IMR-90 (cell line): Measurements from ENCODE around the gene ISM1. TPM values are rescaled to one million over a fixed set of nuclear protein-coding genes. Genes with fewer than 3 reads are reported as not detected.

Experiments
- ATAC-seq: fragments of 200-7000 bp; cut with Tn5 transposase; 2 replicates; pipeline ENCODE4 v1.9.1; 2020; ENCODE audit warnings: low read depth, mild to moderate bottlenecking, moderate library complexity
- BruUV-seq: library from RNA; stranded (reverse); fragments of 400-500 nt; replicated peaks from 2 replicates; lab custom pipeline; 2021; lab: Mats Ljungman, UMichigan
- CTCF ChIA-PET: fragments of 300-600 bp; formaldehyde crosslinking; extraction: SDS; loops from one replicate; lab custom pipeline; 2021; ENCODE audit warnings: antibody characterized with exemption; lab: Yijun Ruan, JAX
- POLR2A ChIA-PET: fragments of 300-600 bp; sonication (Branson Sonifier 250); formaldehyde crosslinking; loops from one replicate; lab custom pipeline; 2022; ENCODE audit warnings: antibody characterized with exemption; ENCODE audit not compliant: unreplicated experiment; lab: Charles Lee
- DNase-seq: peaks from one replicate; pipeline ENCODE4 v3.0.0; 2013
- H2AFZ ChIP-seq: replicated peaks from 2 replicates; pipeline ENCODE3; 2013; ENCODE audit warnings: low read length, mild to moderate bottlenecking; ENCODE audit not compliant: poor library complexity
- H2AK5ac ChIP-seq: 2 replicates; pipeline ENCODE4 v1.6.1; 2013; ENCODE audit warnings: low read depth, low read length, inconsistent platforms
- H2AK9ac ChIP-seq: replicated peaks from 2 replicates; pipeline ENCODE3; 2013; ENCODE audit warnings: mild to moderate bottlenecking, low read depth, low read length, moderate library complexity; ENCODE audit not compliant: poor library complexity
- H2BK120ac ChIP-seq: 2 replicates; pipeline ENCODE4 v1.6.1; 2013; ENCODE audit warnings: low read depth, low read length, inconsistent platforms
- H2BK15ac ChIP-seq: 3 replicates; pipeline ENCODE4 v1.6.1; 2013; ENCODE audit warnings: low read depth, low read length, inconsistent platforms
- H2BK20ac ChIP-seq: 2 replicates; pipeline ENCODE4 v1.6.1; 2013; ENCODE audit warnings: low read depth, mild to moderate bottlenecking, inconsistent platforms, low read length, moderate library complexity
- H2BK5ac ChIP-seq: 2 replicates; pipeline ENCODE4 v1.6.1; 2013; ENCODE audit warnings: mild to moderate bottlenecking, low read depth, low read length, inconsistent platforms; ENCODE audit not compliant: poor library complexity, severe bottlenecking
- H3K14ac ChIP-seq: replicated peaks from 2 replicates; pipeline ENCODE4 v1.6.1; 2013; ENCODE audit warnings: low read depth, low read length, inconsistent platforms
- H3K18ac ChIP-seq: 2 replicates; pipeline ENCODE4 v1.6.1; 2013; ENCODE audit warnings: low read depth, low read length, control low read depth
- H3K23ac ChIP-seq: 2 replicates; pipeline ENCODE4 v1.6.1; 2013; ENCODE audit warnings: low read depth, low read length, inconsistent platforms
- H3K27ac ChIP-seq: 2 replicates; pipeline ENCODE4 v1.5.1; 2013; ENCODE audit warnings: mild to moderate bottlenecking, control low read depth, low read length; ENCODE audit not compliant: insufficient read depth
- H3K27me3 ChIP-seq: 2 replicates; pipeline ENCODE4 v1.6.1; 2013; ENCODE audit warnings: low read length; ENCODE audit not compliant: control insufficient read depth, insufficient read depth
- H3K36me3 ChIP-seq: 2 replicates; pipeline ENCODE4 v1.6.1; 2013; ENCODE audit warnings: low read length, mixed read lengths; ENCODE audit not compliant: control insufficient read depth, insufficient read depth
- H3K4ac ChIP-seq: 2 replicates; pipeline ENCODE4 v1.6.1; 2013; ENCODE audit warnings: low read depth, low read length, inconsistent platforms
- H3K4me1 ChIP-seq: 2 replicates; pipeline ENCODE4 v1.6.1; 2013; ENCODE audit warnings: low read length, mixed read lengths; ENCODE audit not compliant: control insufficient read depth, insufficient read depth
- H3K4me2 ChIP-seq: 2 replicates; pipeline ENCODE4 v1.6.1; 2013; ENCODE audit warnings: low read depth, mild to moderate bottlenecking, control low read depth, low read length, moderate library complexity
- H3K4me3 ChIP-seq: 2 replicates; pipeline ENCODE4 v1.5.1; 2013; ENCODE audit warnings: low read depth, mild to moderate bottlenecking, control low read depth, low read length, moderate library complexity; ENCODE audit not compliant: insufficient read depth
- H3K56ac ChIP-seq: 2 replicates; pipeline ENCODE4 v1.6.1; 2013; ENCODE audit warnings: low read length, inconsistent platforms; ENCODE audit not compliant: insufficient read depth; ENCODE audit errors: extremely low read depth
- H3K79me1 ChIP-seq, 2 experiments: 2 replicates each; pipeline ENCODE4 v1.6.1; 2013; ENCODE audit warnings: low read length in 2 of 2, inconsistent platforms in 1 of 2, low read depth in 1 of 2
- H3K9ac ChIP-seq: 2 replicates; pipeline ENCODE4 v1.6.1; 2013; ENCODE audit warnings: low read depth, low read length, control low read depth
- H3K9me1 ChIP-seq: 2 replicates; pipeline ENCODE4 v1.6.1; 2013; ENCODE audit warnings: low read length, inconsistent platforms; ENCODE audit not compliant: insufficient read depth
- H3K9me3 ChIP-seq: 2 replicates; pipeline ENCODE4 v1.6.1; 2013; ENCODE audit warnings: low read length; ENCODE audit not compliant: control insufficient read depth, insufficient read depth
- H4K20me1 ChIP-seq: 2 replicates; pipeline ENCODE4 v1.6.1; 2013; ENCODE audit warnings: low read length, inconsistent platforms; ENCODE audit not compliant: insufficient read depth
- H4K5ac ChIP-seq: 2 replicates; pipeline ENCODE4 v1.6.1; 2013; ENCODE audit warnings: mild to moderate bottlenecking, low read depth, low read length, control low read depth
- H4K8ac ChIP-seq, 2 experiments: 2 replicates each; pipeline ENCODE4 v1.6.1; 2013; ENCODE audit warnings: low read depth in 2 of 2, low read length in 2 of 2, control low read depth in 1 of 2, inconsistent platforms in 1 of 2
- H4K91ac ChIP-seq: 2 replicates; pipeline ENCODE4 v1.6.1; 2013; ENCODE audit warnings: low read depth, low read length, inconsistent platforms; ENCODE audit not compliant: insufficient read depth
- MAZ ChIP-seq: IDR thresholded peaks from 2 replicates; pipeline ENCODE4 v1.6.1; 2012; ENCODE audit warnings: low read depth, mild to moderate bottlenecking, low read length, improper control_type of control experiment, moderate library complexity, borderline replicate concordance
- MXI1 ChIP-seq: IDR thresholded peaks from 2 replicates; pipeline ENCODE4 v1.6.1; 2012; ENCODE audit warnings: low read depth, mild to moderate bottlenecking, low read length, moderate library complexity, borderline replicate concordance
- NFE2L2 ChIP-seq: fragments of 150-350 bp; IDR thresholded peaks from 2 replicates; pipeline ENCODE4 v1.6.1; 2016; ENCODE audit warnings: low read depth, mild to moderate bottlenecking, low read length
- POLR2A ChIP-seq: IDR thresholded peaks from 2 replicates; pipeline ENCODE4 v1.6.1; 2012; ENCODE audit warnings: mild to moderate bottlenecking, low read depth, low read length
- RAD21 ChIP-seq: IDR thresholded peaks from 2 replicates; pipeline ENCODE4 v1.6.1; 2012; ENCODE audit warnings: low read length, improper control_type of control experiment
- RCOR1 ChIP-seq: IDR thresholded peaks from 2 replicates; pipeline ENCODE4 v1.6.1; 2012; ENCODE audit warnings: mild to moderate bottlenecking, low read length, improper control_type of control experiment; ENCODE audit not compliant: insufficient replicate concordance
- WGBS, 2 experiments: methylation state at CpG; one replicate each; pipeline versions ENCODE4 v1.1.5 to v1.1.7; 2013; ENCODE audit warnings: missing lambda C conversion rate in 2 of 2; ENCODE audit not compliant: insufficient read length in 1 of 2; ENCODE audit errors: extremely low coverage in 2 of 2; 5-methylcytosine and 5-hydroxymethylcytosine counted together
- dilution Hi-C: fragments of 300-500 bp; cut with HindIII; formaldehyde crosslinking; loops from one replicate; pipeline ENCODE4 v1.14.3; 2018; ENCODE audit warnings: low sequenced_read_pairs; ENCODE audit not compliant: unreplicated experiment
- in situ Hi-C: fragments of 300-500 bp; cut with MboI; formaldehyde crosslinking; loops from 3 replicates; pipeline ENCODE4 v1.14.3; 2019; ENCODE audit warnings: low sequenced_read_pairs, inconsistent platforms, mixed read lengths
- intact Hi-C: fragments of 100-400 bp; cut with micrococcal nuclease; formaldehyde crosslinking; loops from 2 replicates; pipeline ENCODE4 v1.10.0; 2022
- polyA plus RNA-seq, 3 experiments: library from polyadenylated mRNA; depleted of rRNA; stranded (reverse); fragments of >200 nt; gene quantifications; 2 replicates each; pipeline ENCODE4 v1.2.3, GENCODE V29; 2012; ENCODE audit warnings: low replicate concordance in 1 of 3
- total RNA-seq: library from RNA; depleted of rRNA; stranded (reverse); fragments of >200 nt; gene quantifications from 2 replicates; pipeline ENCODE4 v1.2.3, GENCODE V29; 2012
- TF ChIP-seq, protein P1 (sequence below): fragments of 150-350 bp; IDR thresholded peaks from 2 replicates; pipeline ENCODE4 v1.6.1; 2016; ENCODE audit warnings: low read depth, mild to moderate bottlenecking, low read length, moderate library complexity, borderline replicate concordance

The ISM1 gene
- total and polyA plus RNA-seq, 2 of the 4 experiments (the other 2 are of a cell fraction) = not detected

GRCh38 chr20:13174402-13174801, 46.7 kb upstream of the ISM1 start (continued):
- TF ChIP-seq, protein P1, sequence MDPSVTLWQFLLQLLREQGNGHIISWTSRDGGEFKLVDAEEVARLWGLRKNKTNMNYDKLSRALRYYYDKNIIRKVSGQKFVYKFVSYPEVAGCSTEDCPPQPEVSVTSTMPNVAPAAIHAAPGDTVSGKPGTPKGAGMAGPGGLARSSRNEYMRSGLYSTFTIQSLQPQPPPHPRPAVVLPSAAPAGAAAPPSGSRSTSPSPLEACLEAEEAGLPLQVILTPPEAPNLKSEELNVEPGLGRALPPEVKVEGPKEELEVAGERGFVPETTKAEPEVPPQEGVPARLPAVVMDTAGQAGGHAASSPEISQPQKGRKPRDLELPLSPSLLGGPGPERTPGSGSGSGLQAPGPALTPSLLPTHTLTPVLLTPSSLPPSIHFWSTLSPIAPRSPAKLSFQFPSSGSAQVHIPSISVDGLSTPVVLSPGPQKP = no peak

GRCh38 chr20:13180986-13181889, 39.8 kb upstream of the ISM1 start:
- H2BK15ac ChIP-seq = no peak overlapping the region
- dilution Hi-C loops (no loop called here), intact Hi-C loops (no loop called here), in situ Hi-C loops (no loop called here)
- H3K4me2 ChIP-seq = no peak overlapping the region
- H3K27ac ChIP-seq = no peak overlapping the region
- POLR2A ChIA-PET = no interaction called here
- H3K23ac ChIP-seq = no peak overlapping the region
- no peaks in the 10 kb centered on the region for H3K27me3 ChIP-seq
- TF ChIP-seq RCOR1 (no peak), MXI1 (no peak), NFE2L2 (no peak), POLR2A (no peak), RAD21 (no peak), MAZ (no peak)
- TF ChIP-seq, protein P1 = no peak
- H2BK20ac ChIP-seq = no peak overlapping the region
- BruUV-seq = no TSS peak
- H3K14ac ChIP-seq = no peak overlapping the region
- no peak overlapping the region for H2AK5ac ChIP-seq
- ATAC-seq (no peak), DNase-seq (no peak)
- H4K20me1 ChIP-seq = no peaks in the 10 kb centered on the region
- CTCF ChIA-PET = no interaction called here
- H2BK5ac ChIP-seq = no peak overlapping the region
- H4K91ac ChIP-seq = no peak overlapping the region
- H3K56ac ChIP-seq = no peak overlapping the region
- H3K79me1 ChIP-seq = no peaks in the 10 kb centered on the region
- no peak overlapping the region for H3K18ac ChIP-seq
- no peaks in the 10 kb centered on the region for H3K9me3 ChIP-seq
- no peak overlapping the region for H3K9ac ChIP-seq
- H3K4ac ChIP-seq = no peak overlapping the region
- no peaks in the 10 kb centered on the region for H3K9me1 ChIP-seq
- H3K36me3 ChIP-seq = no peaks in the 10 kb centered on the region
- H4K8ac ChIP-seq = no peak overlapping the region
- no peaks in the 10 kb centered on the region for H3K4me1 ChIP-seq
- no CpG with 5 or more reads among the region's 7 CpGs for WGBS, 2 experiments
- H2AK9ac ChIP-seq = no peak overlapping the region
- no peak overlapping the region for H3K4me3 ChIP-seq
- no peak overlapping the region for H4K5ac ChIP-seq
- H2AFZ ChIP-seq = no peak overlapping the region
- H2BK120ac ChIP-seq = no peak overlapping the region
